ENCODE data around the gene SLC39A3.

The SLC39A3 gene

GRCh38 chr19:2740314-2740656 lies 468 bp upstream of the SLC39A3 start:
- no peak for DNase-seq

GRCh38 chr19:2736550-2737190 lies 3.1 kb downstream of the SLC39A3 start:
- DNase-seq, result no peak

GRCh38 chr19:2735374-2735773 lies 4.4 kb downstream of the SLC39A3 start:
- DNase-seq, result no peak

GRCh38 chr19:2734589-2735288 lies 5.1 kb downstream of the SLC39A3 start:
- no peak for DNase-seq

- no peak for DNase-seq
Measured at GRCh38 chr19:2733930-2734588, 5.8 kb downstream of the SLC39A3 start.

- no peak for DNase-seq
Measured at GRCh38 chr19:2732883-2733282, 6.9 kb downstream of the SLC39A3 start.

- DNase-seq, result no peak
Measured at GRCh38 chr19:2732157-2732725, 7.6 kb downstream of the SLC39A3 start.

- DNase-seq, result no peak
Measured at GRCh38 chr19:2731181-2731995, 8.4 kb downstream of the SLC39A3 start.

- DNase-seq, result no peak
Measured at GRCh38 chr19:2729943-2730818, 9.6 kb downstream of the SLC39A3 start.

- no peak for DNase-seq
Measured at GRCh38 chr19:2728783-2729387, 10.9 kb downstream of the SLC39A3 start.

GRCh38 chr19:2727640-2727944 lies 12.2 kb downstream of the SLC39A3 start:
- no peak for DNase-seq

GRCh38 chr19:2726904-2727639 lies 12.7 kb downstream of the SLC39A3 start:
- no peak for DNase-seq

GRCh38 chr19:2726160-2726855 lies 13.5 kb downstream of the SLC39A3 start:
- no peak for DNase-seq

- no peak for DNase-seq
Measured at GRCh38 chr19:2724148-2724557, 15.7 kb downstream of the SLC39A3 start.

- DNase-seq, result no peak
Measured at GRCh38 chr19:2723747-2724146, 16.1 kb downstream of the SLC39A3 start.

- no peak for DNase-seq
Measured at GRCh38 chr19:2723345-2723715, 16.5 kb downstream of the SLC39A3 start.

GRCh38 chr19:2722541-2723344 lies 17.1 kb downstream of the SLC39A3 start:
- DNase-seq, result peak; percentile 49

- DNase-seq, result no peak
Measured at GRCh38 chr19:2721570-2722540, 18.0 kb downstream of the SLC39A3 start.
